ENCODE measurements around the gene MSMO1. TPM values are rescaled to one million over a fixed set of nuclear protein-coding genes. Genes with fewer than 3 reads are reported as not detected.

MSMO1 gene
- polyA plus RNA-seq, 1 experiment, result 14.9 TPM

- POLR2A ChIA-PET, result no interaction called here
- Histone ChIP-seq H3K27me3 (ENCODE audit: control insufficient read depth, insufficient read depth, low read length) (no peaks in the 10 kb centered on the region; the same call in 1 of the 2 replicates), H3K4me3 (ENCODE audit: low read depth, low read length) (no peak overlapping the region), H3K36me3 (ENCODE audit: control insufficient read depth, insufficient read depth, low read length) (no peaks in the 10 kb centered on the region)
- no peak for DNase-seq (ENCODE audit: low read depth)
- TF ChIP-seq, protein P1, sequence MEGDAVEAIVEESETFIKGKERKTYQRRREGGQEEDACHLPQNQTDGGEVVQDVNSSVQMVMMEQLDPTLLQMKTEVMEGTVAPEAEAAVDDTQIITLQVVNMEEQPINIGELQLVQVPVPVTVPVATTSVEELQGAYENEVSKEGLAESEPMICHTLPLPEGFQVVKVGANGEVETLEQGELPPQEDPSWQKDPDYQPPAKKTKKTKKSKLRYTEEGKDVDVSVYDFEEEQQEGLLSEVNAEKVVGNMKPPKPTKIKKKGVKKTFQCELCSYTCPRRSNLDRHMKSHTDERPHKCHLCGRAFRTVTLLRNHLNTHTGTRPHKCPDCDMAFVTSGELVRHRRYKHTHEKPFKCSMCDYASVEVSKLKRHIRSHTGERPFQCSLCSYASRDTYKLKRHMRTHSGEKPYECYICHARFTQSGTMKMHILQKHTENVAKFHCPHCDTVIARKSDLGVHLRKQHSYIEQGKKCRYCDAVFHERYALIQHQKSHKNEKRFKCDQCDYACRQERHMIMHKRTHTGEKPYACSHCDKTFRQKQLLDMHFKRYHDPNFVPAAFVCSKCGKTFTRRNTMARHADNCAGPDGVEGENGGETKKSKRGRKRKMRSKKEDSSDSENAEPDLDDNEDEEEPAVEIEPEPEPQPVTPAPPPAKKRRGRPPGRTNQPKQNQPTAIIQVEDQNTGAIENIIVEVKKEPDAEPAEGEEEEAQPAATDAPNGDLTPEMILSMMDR (IDR thresholded peaks at IDR 0.05; ENCODE audit: insufficient read depth, low read depth, low read length), result no peak
- CTCF ChIA-PET, result interaction anchor here (0.7 to 1.0 kb wide), 3 partner anchors 24 to 105 kb away, joined by 3 to 6 read pairs (median 3); no protein-coding TSS in a partner anchor
Observed at GRCh38 chr4:165360041-165360695, 32.7 kb downstream of the MSMO1 start.

GRCh38 chr4:165360985-165361670, 33.7 kb downstream of the MSMO1 start:
- no peak for DNase-seq (ENCODE audit: low read depth)
- H3K27me3 ChIP-seq (ENCODE audit: control insufficient read depth, insufficient read depth, low read length), result no peaks in the 10 kb centered on the region; the same call in 1 of the 2 replicates
- TF ChIP-seq, protein P1 (IDR thresholded peaks at IDR 0.05; ENCODE audit: insufficient read depth, low read depth, low read length), result no peak
- H3K4me3 ChIP-seq (ENCODE audit: low read depth, low read length), result no peak overlapping the region
- CTCF ChIA-PET, result no interaction called here
- no peaks in the 10 kb centered on the region for H3K36me3 ChIP-seq (ENCODE audit: control insufficient read depth, insufficient read depth, low read length)
- POLR2A ChIA-PET, result no interaction called here

GRCh38 chr4:165361810-165362209, 34.3 kb downstream of the MSMO1 start:
- ChIA-PET CTCF (no interaction called here), POLR2A (no interaction called here)
- Histone ChIP-seq H3K36me3 (ENCODE audit: control insufficient read depth, insufficient read depth, low read length) (no peaks in the 10 kb centered on the region), H3K27me3 (ENCODE audit: control insufficient read depth, insufficient read depth, low read length) (no peaks in the 10 kb centered on the region; the same call in 1 of the 2 replicates), H3K4me3 (ENCODE audit: low read depth, low read length) (no peak overlapping the region)
- TF ChIP-seq, protein P1 (IDR thresholded peaks at IDR 0.05; ENCODE audit: insufficient read depth, low read depth, low read length), result no peak
- DNase-seq (ENCODE audit: low read depth), result no peak

GRCh38 chr4:165364452-165365080, 37.1 kb downstream of the MSMO1 start:
- no peak overlapping the region for H3K4me3 ChIP-seq (ENCODE audit: low read depth, low read length)
- no peaks in the 10 kb centered on the region; the same call in 1 of the 2 replicates for H3K27me3 ChIP-seq (ENCODE audit: control insufficient read depth, insufficient read depth, low read length)
- TF ChIP-seq, protein P1 (IDR thresholded peaks at IDR 0.05; ENCODE audit: insufficient read depth, low read depth, low read length), result no peak
- DNase-seq (ENCODE audit: low read depth), result no peak
- POLR2A ChIA-PET, result no interaction called here
- no peaks in the 10 kb centered on the region for H3K36me3 ChIP-seq (ENCODE audit: control insufficient read depth, insufficient read depth, low read length)
- CTCF ChIA-PET, result interaction anchor here (1.6 kb wide), 1 partner anchor 13 kb away, joined by 4 read pairs; the partner anchor contains the start of gene CPE

DNA sequence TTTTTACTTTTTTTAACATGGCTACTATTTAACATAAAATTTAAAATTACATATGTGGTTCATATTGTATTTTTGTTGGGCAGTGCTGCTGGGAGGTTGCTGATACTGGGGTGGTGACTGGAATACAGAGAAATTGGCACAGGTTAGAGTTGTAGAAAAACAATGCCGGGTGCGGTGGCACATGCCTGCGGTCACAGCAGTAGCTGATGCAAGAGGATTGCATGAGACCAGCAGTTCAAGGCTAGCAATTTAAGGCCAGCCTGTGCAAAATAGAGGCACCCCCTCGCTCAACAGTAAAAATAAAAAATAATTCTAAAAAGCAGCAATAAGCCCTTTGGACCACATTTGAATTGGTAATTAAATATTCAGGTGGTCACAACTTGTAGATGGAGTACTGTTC, 39.6 kb downstream of the MSMO1 start:
- POLR2A ChIA-PET, result no interaction called here

More for the DNA sequence above, 39.6 kb downstream of the MSMO1 start:
- TF ChIP-seq, protein P1 (IDR thresholded peaks at IDR 0.05; ENCODE audit: insufficient read depth, low read depth, low read length), result no peak
- no peaks in the 10 kb centered on the region for H3K27me3 ChIP-seq (ENCODE audit: control insufficient read depth, insufficient read depth, low read length)
- no peak overlapping the region for H3K4me3 ChIP-seq (ENCODE audit: low read depth, low read length)
- H3K36me3 ChIP-seq (ENCODE audit: control insufficient read depth, insufficient read depth, low read length), result no peaks in the 10 kb centered on the region
- no peak for DNase-seq (ENCODE audit: low read depth)
- CTCF ChIA-PET, result no interaction called here

All from BJ (cell line).